NCI-H1105 (cell line): ENCODE results near the gene PBX1.

Experiments used
- DNase-seq: peaks from one replicate; lab custom pipeline; 2025; lab: John Stamatoyannopoulos, UW

The PBX1 gene

DNA sequence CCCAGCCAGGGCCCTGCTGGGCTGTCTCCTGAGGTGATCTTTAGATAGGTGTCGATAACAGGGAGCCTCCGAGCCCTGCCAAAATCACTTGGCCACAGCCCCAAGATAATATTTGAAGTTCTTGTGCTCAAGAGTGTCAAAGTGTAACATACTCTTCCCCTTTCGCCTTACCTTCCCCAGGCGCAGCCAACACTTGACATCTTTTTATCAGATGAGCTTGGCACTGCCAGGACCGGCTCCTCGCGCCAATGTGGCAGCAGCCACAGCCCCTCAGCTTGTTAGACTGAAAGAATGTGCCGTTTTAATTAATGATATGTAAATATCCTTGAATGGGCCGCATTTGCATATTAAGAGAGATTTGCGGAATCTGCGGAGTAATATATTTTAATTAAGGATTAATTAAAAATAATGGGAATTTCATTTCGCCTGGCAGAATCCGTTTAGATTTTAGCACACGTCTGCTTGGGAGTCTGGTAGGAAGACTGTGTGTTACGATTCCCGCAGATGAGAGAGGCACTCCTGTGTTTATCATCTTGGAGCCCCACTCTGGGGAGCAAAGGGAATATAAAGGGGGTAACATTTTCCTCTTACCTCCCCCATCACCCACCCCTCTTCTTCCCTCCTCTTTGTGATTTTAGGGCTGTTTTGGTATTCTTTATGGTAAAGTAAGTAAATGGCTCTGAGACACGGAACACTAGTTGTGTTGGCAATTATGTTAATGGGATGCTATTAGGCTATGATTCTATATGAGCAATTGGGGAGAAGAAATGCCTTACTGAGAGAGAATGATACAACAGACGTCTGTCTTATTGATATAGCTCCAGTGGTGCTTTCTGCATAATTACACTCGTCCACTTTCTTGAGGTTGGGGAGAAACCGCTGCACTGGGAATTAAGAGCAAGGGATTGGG is 109.8 kb downstream of the PBX1 start:
- no peak for DNase-seq

DNA sequence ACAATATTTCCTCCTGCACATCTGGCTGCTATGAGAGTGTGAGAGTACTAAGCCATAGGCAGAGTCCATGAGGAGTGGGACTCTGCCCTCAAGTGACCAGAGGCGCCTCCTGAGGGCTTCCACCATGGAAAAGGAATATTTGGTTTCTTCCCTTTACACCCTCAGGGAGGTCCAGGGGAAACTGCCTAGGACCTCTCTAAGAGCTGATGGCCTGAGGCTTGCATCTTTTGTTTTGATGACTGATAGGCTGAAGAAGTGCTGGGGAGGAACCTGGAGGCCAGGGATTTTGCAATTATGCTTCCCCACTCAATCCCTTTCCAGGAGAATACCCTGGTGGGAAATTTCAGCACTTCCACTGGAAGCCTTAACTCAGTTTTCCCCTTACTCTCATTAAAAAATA is 111.0 kb downstream of the PBX1 start:
- DNase-seq: no peak

DNA sequence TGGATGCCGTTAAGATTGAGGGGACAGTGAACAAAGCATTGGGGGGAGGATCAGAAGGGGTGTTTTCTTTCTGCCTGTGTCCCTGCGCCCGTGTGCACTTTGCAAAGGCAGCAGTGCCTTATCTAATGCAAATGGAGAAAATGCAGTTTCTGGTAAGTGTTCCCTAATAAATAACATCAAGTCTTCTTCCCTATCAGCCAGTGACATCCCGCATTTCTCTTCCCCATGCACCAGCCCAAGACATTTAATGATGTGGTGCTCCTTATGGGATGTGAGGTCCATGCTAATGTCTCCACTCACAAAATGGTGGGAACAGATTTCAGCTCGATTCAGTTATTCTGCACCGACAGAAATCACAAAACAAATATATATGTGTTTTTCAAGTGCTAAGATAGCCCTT is 111.8 kb downstream of the PBX1 start:
- no peak for DNase-seq

GRCh38 chr1:164671323-164671965 is 112.5 kb downstream of the PBX1 start:
- DNase-seq: no peak

DNA sequence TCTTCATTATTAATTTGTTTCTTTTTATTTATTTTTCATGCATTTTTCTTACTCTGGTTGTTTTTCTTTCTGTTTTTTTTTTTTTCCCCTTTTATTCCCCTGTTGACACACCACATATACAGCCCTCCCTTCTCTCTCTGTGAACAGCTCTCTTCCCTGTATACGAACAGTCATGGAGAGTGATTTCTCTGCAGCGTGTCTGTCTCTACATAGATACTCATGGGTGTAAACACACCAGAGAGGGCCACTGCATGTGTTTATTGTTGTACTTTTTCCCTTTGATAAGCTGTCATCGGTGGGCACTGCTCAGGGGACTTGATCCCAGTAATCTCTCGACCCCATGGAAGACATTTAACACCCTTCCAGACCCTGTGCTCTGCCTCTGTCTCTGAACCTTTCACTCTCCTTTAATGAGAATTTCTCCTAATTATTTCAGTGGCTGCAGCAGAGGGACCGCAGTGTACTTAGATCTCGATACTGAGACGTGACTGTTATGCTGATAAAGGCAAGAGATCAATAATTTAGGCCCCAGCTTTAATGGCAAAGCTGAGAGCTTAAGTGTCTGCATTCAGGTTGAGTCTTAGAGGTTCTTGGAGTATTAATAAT is 113.1 kb downstream of the PBX1 start:
- DNase-seq: no peak

DNA sequence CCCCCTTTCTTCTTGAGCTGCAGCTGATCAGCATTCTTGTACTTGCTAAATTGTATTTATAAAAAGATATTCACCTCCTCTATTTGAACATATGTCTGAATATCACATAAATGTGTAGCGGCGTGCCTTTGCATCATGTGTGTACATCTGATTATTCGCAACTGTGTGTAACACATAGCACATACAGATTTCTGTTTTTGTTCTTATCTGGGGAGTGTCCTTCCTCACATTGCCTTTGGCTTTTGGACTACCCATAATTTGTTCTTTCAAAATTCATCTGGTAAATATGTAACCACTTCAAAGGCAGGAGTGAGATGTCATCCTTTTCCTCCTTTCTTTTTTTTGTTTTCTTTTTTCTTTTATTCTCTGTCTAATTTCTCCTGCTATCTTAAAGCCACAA is 113.6 kb downstream of the PBX1 start:
- no peak for DNase-seq

- DNase-seq: no peak
Measured at GRCh38 chr1:164673584-164674214, 114.7 kb downstream of the PBX1 start.

DNA sequence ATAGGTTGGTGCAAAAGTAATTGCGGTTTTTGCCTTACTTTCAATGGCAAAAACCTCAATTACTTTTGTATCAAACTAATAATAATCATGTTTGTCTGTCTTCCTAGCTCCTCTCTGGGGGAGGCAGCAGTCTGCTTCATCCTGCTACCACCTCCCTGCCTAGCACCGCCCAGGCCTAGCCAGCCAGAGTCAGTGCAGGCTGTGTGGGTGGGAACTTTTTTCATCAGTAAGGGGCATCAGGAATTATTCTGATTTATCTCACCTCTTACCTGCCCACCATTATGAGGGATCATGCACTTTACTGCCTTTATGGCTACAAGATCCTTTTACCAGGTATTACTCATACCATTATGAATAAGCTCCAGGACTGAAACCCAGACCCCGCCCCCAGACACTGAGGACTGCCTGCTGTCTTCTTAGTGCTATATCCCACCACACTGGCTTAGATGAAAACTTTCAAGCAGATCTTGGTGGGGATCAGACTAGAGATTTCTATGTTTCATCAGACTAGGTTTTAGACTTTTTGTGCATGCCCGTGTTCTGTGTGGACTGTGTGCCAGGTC is 116.4 kb downstream of the PBX1 start:
- no peak for DNase-seq

DNA sequence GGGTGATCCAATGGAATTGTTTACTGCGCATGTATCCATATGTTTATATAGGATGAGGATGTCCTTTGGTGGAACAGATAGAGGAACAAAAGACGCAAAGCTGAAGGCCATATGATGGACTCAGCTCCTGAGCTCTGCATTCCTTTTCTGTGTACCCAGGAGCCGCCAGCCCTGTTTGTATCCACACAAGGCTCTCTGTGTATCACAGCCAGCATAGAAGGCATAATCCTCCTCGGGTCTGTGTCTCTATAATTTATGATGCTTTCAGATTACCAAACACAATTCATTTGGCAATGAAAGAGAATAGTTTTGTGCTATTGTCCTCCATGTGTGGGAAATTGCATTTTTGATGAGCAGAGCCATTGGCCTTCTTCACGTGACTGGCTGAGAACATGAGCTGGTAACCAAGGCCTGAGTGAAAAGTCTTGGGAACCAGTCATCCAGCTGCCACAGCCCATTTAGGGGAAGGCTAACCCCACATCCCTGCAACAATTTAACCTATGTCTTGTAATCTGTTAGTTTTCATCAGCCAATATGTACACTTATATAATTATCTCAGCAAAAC is 119.2 kb downstream of the PBX1 start:
- no peak for DNase-seq

DNA sequence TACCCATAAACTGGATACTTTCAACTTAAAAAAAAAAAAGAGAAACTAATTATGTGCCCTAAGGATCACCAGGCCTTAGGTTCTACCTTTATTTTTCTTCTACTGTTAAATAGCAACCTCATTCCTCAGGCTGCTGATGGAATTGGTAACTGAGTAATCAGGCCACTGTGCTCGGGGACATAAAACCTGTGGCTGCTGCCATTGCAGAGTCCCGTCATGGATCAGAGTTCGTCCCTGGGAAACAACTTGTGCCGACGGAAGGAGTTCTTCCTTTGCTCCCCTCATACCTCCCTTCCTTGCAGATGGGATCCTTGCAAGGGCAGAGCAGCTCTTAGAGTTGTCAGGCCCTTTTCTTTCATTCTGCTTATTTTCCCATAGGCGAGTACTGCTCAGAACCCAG is 123.6 kb downstream of the PBX1 start:
- no peak for DNase-seq

DNA sequence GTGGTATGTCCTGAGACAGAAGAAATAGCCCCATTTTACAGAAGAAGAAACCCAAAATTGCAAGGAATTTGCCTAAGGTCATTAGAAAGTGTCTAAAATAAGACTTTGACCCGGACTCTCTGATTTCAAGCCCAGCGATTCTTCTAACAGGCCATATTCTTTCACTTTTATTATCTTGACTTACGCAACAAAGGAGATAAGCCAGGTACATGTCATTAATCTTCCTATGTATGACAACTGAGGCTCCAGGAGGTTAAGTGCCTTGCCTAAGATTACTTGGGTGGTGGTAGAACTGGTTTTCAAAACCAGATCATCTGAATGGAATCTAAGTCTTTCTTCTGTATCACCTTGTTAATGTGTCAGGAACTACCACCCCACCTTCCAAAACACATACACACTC is 124.3 kb downstream of the PBX1 start:
- no peak for DNase-seq

DNA sequence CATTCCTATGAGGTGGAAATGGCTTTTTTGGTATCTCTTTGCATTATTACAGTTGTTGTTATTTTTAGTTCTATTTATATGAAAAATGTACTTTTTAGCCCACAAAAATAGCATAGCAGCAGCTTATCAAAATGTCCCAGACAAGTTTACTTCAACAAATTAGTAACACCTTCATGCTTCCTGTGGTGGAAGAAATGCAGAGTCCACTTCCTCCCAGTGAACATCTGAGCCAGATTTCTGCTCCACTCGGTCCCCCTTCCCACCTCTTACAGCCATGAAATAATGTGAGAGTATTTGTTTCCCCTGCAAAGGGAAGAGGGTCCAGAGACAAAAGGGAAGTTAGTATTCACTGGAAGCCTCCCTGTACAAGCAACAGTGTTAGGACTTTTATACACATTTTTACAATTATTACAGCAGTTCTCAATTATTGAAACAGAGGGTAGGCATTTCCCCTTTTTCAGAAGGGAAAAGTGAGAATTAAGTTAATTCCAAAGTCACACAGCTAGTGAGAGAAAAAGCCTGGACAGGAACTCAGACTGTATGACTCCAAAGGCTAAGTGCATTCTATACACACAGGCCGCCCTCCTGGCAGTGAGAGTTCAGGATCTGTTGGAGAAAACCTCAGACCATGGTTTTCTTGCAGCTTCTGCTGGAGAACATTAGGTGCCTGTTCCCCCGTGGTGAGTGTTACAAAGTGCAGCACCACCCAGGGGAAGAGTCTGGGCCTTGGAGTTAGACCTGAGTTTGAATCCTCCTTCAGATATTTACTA is 126.5 kb downstream of the PBX1 start:
- no peak for DNase-seq

DNA sequence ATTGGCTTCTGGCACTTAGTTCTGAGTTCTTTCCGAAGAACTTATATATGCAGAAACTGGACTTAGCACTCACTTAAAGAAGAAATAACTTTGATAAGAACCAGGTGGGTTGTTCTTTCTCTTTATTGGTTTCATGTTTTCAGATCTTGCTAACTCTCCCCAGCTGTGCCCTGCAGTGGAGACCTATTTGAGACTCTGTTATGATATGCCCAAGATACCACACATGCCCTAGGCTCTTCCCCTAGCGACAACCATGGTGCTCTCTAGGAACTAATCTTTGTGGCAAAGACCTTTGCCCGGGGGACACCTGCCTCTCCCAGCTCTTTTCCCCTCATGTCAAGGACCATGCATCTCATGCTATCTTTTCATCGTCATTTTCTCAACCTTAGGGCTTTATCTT is 128.8 kb downstream of the PBX1 start:
- DNase-seq: no peak

DNA sequence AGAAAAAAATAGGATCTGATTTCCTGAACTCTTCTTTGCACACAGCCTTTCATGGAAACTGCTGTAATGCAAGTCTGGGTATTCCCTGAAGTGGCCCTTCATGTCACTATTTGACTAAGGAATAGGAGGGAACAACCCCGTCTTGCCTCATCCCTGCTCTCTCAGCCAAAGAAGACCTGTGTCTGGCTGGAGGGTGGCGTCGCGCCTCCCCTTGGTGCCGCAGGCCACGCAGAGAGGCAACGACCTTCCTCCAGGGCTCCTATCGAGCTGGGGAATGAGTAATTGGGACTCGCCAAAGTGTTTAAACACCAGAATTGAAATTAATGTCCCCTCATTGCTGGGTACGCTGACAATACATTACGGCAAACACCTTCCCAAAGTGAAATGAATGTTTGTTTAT is 129.8 kb downstream of the PBX1 start:
- DNase-seq: no peak

- DNase-seq: no peak
Measured at GRCh38 chr1:164689672-164690511, 130.9 kb downstream of the PBX1 start.

DNA sequence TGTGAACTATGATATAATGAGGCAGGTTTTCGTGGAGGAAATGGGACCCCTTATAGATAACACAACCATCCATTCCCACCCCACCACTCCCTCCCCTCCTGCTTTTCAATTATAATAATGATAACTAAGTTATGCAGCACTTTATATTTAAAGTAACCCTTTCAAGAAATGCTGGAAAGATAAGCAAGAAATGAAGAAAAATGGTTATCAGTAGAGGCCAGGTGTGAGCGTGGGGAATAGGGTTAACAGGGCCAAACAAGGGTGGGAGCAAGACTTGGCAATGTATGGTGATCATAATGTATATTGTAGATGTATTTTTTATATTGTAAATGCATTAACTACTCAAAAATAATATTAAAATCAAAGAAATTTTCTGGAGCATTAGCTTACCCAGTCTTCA is 133.4 kb downstream of the PBX1 start:
- no peak for DNase-seq

GRCh38 chr1:164693564-164694359 is 134.8 kb downstream of the PBX1 start:
- DNase-seq: no peak

- no peak for DNase-seq
Measured at GRCh38 chr1:164694505-164694904, 135.5 kb downstream of the PBX1 start.

GRCh38 chr1:164695956-164696665 is 137.1 kb downstream of the PBX1 start:
- no peak for DNase-seq
